KMS-11 (cell line): ENCODE results near the gene CTAGE1.

Source experiments
- H2AFZ ChIP-seq: fragments of 200-600 bp; sonication (generic); 2 replicates; pipeline ENCODE4 v1.6.1; 2016; ENCODE audit warnings: antibody characterized with exemption, mixed run types, low read depth
- H3K27ac ChIP-seq: fragments of 200-600 bp; sonication (generic); 2 replicates; pipeline ENCODE4 v1.6.1; 2016; ENCODE audit warnings: mild to moderate bottlenecking, mixed run types
- H3K27me3 ChIP-seq: fragments of 200-600 bp; sonication (generic); 2 replicates; pipeline ENCODE4 v1.6.1; 2017; ENCODE audit warnings: mild to moderate bottlenecking, low read depth, mixed run types, moderate library complexity; ENCODE audit not compliant: insufficient read depth
- H3K36me3 ChIP-seq: fragments of 200-600 bp; sonication (generic); 2 replicates; pipeline ENCODE4 v1.6.1; 2017; ENCODE audit warnings: mild to moderate bottlenecking, mixed run types; ENCODE audit not compliant: insufficient read depth
- H3K4me1 ChIP-seq: fragments of 200-600 bp; sonication (generic); 2 replicates; pipeline ENCODE4 v1.6.1; 2016; ENCODE audit warnings: mild to moderate bottlenecking, low read depth, mixed run types; ENCODE audit not compliant: poor library complexity, severe bottlenecking
- H3K4me2 ChIP-seq: fragments of 200-600 bp; sonication (generic); 2 replicates; pipeline ENCODE4 v1.7.0; 2016; ENCODE audit warnings: mild to moderate bottlenecking, mixed run types
- H3K4me3 ChIP-seq: fragments of 200-600 bp; sonication (generic); IDR thresholded peaks from 2 replicates; pipeline ENCODE4 v1.6.1; 2017; ENCODE audit warnings: low read depth, low read length, mixed read lengths; ENCODE audit not compliant: insufficient read depth
- H3K79me2 ChIP-seq: fragments of 200-600 bp; sonication (generic); 2 replicates; pipeline ENCODE4 v1.6.1; 2016; ENCODE audit warnings: low read depth, mixed run types; ENCODE audit not compliant: insufficient read depth
- H3K9ac ChIP-seq: fragments of 200-600 bp; sonication (generic); 2 replicates; pipeline ENCODE4 v1.6.1; 2016; ENCODE audit warnings: mild to moderate bottlenecking, mixed run types
- H4K20me1 ChIP-seq: fragments of 200-600 bp; sonication (generic); 2 replicates; pipeline ENCODE4 v1.6.1; 2016; ENCODE audit warnings: mild to moderate bottlenecking, mixed run types; ENCODE audit not compliant: insufficient read depth
- CTCF ChIP-seq: fragments of 200-600 bp; sonication (generic); conservative IDR thresholded peaks from 2 replicates; pipeline ENCODE4 v1.6.1; 2017; ENCODE audit warnings: low read depth, mild to moderate bottlenecking, antibody characterized with exemption, low read length, moderate library complexity, mixed read lengths

Gene CTAGE1

DNA sequence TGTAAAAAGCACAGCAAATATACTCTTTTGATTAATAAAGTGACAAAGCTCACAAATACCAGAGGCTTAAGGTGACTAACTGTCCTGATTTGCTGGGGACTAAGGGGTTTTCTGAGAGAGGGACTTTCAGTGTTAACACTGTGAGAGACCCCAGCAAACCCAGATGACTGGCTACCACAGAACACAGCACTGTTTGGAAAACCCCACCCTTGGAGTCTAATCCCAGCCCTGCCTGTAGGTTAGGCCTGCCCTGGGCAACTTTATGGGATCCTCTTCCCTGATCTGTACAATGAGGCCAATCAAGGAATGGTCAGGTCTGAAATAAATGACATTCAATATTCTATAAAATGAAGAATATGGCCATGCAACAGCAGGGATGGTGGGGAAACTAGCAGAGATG, 30.5 kb upstream of the CTAGE1 start:
- no peak overlapping the region for H3K4me3 ChIP-seq

GRCh38 chr18:22447792-22448191, 30.1 kb upstream of the CTAGE1 start:
- no peak for TF ChIP-seq CTCF
- Histone ChIP-seq H3K27me3 (no peaks in the 10 kb centered on the region), H3K9ac (no peak overlapping the region), H3K36me3 (no peaks in the 10 kb centered on the region), H3K4me3 (no peak overlapping the region), H3K4me2 (no peak overlapping the region), H2AFZ (no peak overlapping the region), H3K79me2 (no peaks in the 10 kb centered on the region), H4K20me1 (no peaks in the 10 kb centered on the region), H3K4me1 (no peaks in the 10 kb centered on the region), H3K27ac (no peak overlapping the region)

More for the DNA sequence above, 30.5 kb upstream of the CTAGE1 start:
- no peak for TF ChIP-seq CTCF
- no peak overlapping the region for H3K27ac ChIP-seq
- H2AFZ ChIP-seq, result no peak overlapping the region
- no peak overlapping the region for H3K4me2 ChIP-seq
- H3K27me3 ChIP-seq, result no peaks in the 10 kb centered on the region
- H4K20me1 ChIP-seq, result no peaks in the 10 kb centered on the region
- H3K9ac ChIP-seq, result no peak overlapping the region
- no peaks in the 10 kb centered on the region for H3K79me2 ChIP-seq
- no peaks in the 10 kb centered on the region for H3K36me3 ChIP-seq
- H3K4me1 ChIP-seq, result no peaks in the 10 kb centered on the region

- TF ChIP-seq CTCF, result no peak
- no peaks in the 10 kb centered on the region for H3K4me1 ChIP-seq
Measured at GRCh38 chr18:22446911-22447310, 29.2 kb upstream of the CTAGE1 start.

GRCh38 chr18:22446325-22446724, 28.6 kb upstream of the CTAGE1 start:
- Histone ChIP-seq H3K4me2 (no peak overlapping the region), H3K27ac (no peak overlapping the region), H3K36me3 (no peaks in the 10 kb centered on the region), H4K20me1 (no peaks in the 10 kb centered on the region), H2AFZ (no peak overlapping the region), H3K79me2 (no peaks in the 10 kb centered on the region), H3K4me3 (no peak overlapping the region), H3K27me3 (no peaks in the 10 kb centered on the region), H3K9ac (no peak overlapping the region), H3K4me1 (no peaks in the 10 kb centered on the region)
- no peak for TF ChIP-seq CTCF

More at GRCh38 chr18:22446911-22447310, 29.2 kb upstream of the CTAGE1 start:
- no peaks in the 10 kb centered on the region for H4K20me1 ChIP-seq
- H3K4me3 ChIP-seq, result no peak overlapping the region
- no peak overlapping the region for H2AFZ ChIP-seq
- H3K9ac ChIP-seq, result no peak overlapping the region
- H3K4me2 ChIP-seq, result no peak overlapping the region
- H3K27ac ChIP-seq, result no peak overlapping the region
- no peaks in the 10 kb centered on the region for H3K36me3 ChIP-seq
- H3K79me2 ChIP-seq, result no peaks in the 10 kb centered on the region
- H3K27me3 ChIP-seq, result no peaks in the 10 kb centered on the region
